SK-N-MC (cell line): ENCODE data around the gene PCDHA1.

ENCODE experiments used
- EZH2 ChIP-seq: fragments of 200-600 bp; sonication (generic); IDR thresholded peaks from one replicate; pipeline ENCODE4 v1.6.1; 2017; ENCODE audit warnings: antibody characterized with exemption
- POLR2AphosphoS5 ChIP-seq: IDR thresholded peaks from 2 replicates; pipeline ENCODE4 v1.6.1; 2012; ENCODE audit warnings: mild to moderate bottlenecking, low read depth, low read length, borderline replicate concordance

- TF ChIP-seq POLR2AphosphoS5 (no peak), EZH2 (no peak)
Observed at GRCh38 chr5:140982083-140982716, 196.3 kb downstream of the PCDHA1 start.
